ENCODE measurements around the gene SYT14.
A peak's percentile ranks its signal among the peaks of the same experiment; 100 is the strongest.

DNA sequence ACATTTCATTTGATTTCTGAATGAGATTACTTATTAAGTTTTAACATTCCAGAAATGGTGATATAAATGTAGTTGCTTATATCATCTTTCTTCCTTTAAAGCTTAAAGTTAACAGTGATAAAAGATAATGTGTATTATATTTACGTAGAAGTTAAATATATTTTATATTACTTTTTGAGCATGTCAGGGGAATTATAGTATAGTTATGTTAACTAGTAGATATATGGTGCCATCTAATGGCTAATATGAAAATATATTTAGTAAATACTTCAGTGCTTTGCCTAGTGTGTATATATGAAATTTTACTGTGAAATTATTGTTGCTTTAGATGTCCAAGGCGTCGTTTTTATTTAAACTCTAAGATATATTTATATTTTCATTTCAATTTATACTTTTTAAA is 51.5 kb downstream of the SYT14 start:
- TF ChIP-seq CTCF (IDR thresholded peaks at IDR 0.05; ENCODE audit: poor library complexity, severe bottlenecking) (peak; percentile 51), POLR2AphosphoS5 (IDR thresholded peaks at IDR 0.05) (no peak), TAF1 (IDR thresholded peaks at IDR 0.05; ENCODE audit: low read depth) (no peak), EZH2 (IDR thresholded peaks at IDR 0.05; ENCODE audit: borderline replicate concordance, insufficient read depth, low read length, poor library complexity, severe bottlenecking) (no peak)

Data from neural cell (in vitro differentiated cells).